Medulla oblongata (tissue), 1 donor: ENCODE measurements around the gene EXOC4.

Source experiments
- DNase-seq: peaks from one replicate; pipeline ENCODE4 v3.0.0-alpha.2; 2015; ENCODE audit errors: extremely low spot score

Gene EXOC4

GRCh38 chr7:133428326-133428725 is 175.4 kb downstream of the EXOC4 start:
- DNase-seq = no peak

- DNase-seq = no peak
Measured at GRCh38 chr7:133428876-133429275, 176.0 kb downstream of the EXOC4 start.

GRCh38 chr7:133429371-133429770 is 176.5 kb downstream of the EXOC4 start:
- no peak for DNase-seq

GRCh38 chr7:133431134-133431724 is 178.4 kb downstream of the EXOC4 start:
- no peak for DNase-seq

GRCh38 chr7:133433165-133433812 is 180.4 kb downstream of the EXOC4 start:
- no peak for DNase-seq

- peak; percentile 59 for DNase-seq
Measured at GRCh38 chr7:133434246-133434865, 181.5 kb downstream of the EXOC4 start.

- no peak for DNase-seq
Measured at GRCh38 chr7:133436014-133436428, 183.1 kb downstream of the EXOC4 start.

- no peak for DNase-seq
Measured at GRCh38 chr7:133437544-133437943, 184.7 kb downstream of the EXOC4 start.

- no peak for DNase-seq
Measured at GRCh38 chr7:133442818-133443217, 189.9 kb downstream of the EXOC4 start.

- DNase-seq = no peak
Measured at GRCh38 chr7:133445617-133446016, 192.7 kb downstream of the EXOC4 start.

GRCh38 chr7:133448012-133448411 is 195.1 kb downstream of the EXOC4 start:
- no peak for DNase-seq

- DNase-seq = no peak
Measured at GRCh38 chr7:133452577-133452976, 199.7 kb downstream of the EXOC4 start.

- no peak for DNase-seq
Measured at GRCh38 chr7:133458688-133459087, 205.8 kb downstream of the EXOC4 start.

- no peak for DNase-seq
Measured at GRCh38 chr7:133461421-133461820, 208.5 kb downstream of the EXOC4 start.

GRCh38 chr7:133475655-133476054 is 222.8 kb downstream of the EXOC4 start:
- no peak for DNase-seq

GRCh38 chr7:133477791-133478190 is 224.9 kb downstream of the EXOC4 start:
- no peak for DNase-seq

- DNase-seq = no peak
Measured at GRCh38 chr7:133478591-133479135, 225.8 kb downstream of the EXOC4 start.

GRCh38 chr7:133479456-133480065 is 226.7 kb downstream of the EXOC4 start:
- DNase-seq = no peak

GRCh38 chr7:133480868-133481267 is 228.0 kb downstream of the EXOC4 start:
- DNase-seq = no peak

GRCh38 chr7:133481676-133482075 is 228.8 kb downstream of the EXOC4 start:
- DNase-seq = no peak

- no peak for DNase-seq
Measured at GRCh38 chr7:133482599-133482998, 229.7 kb downstream of the EXOC4 start.

- no peak for DNase-seq
Measured at GRCh38 chr7:133484086-133484485, 231.2 kb downstream of the EXOC4 start.

- DNase-seq = no peak
Measured at GRCh38 chr7:133489906-133490305, 237.0 kb downstream of the EXOC4 start.
